GM12891 (cell line): Measurements from ENCODE around the gene NRXN3.

Experiments
- POLR2A ChIP-seq: IDR thresholded peaks from 2 replicates; pipeline ENCODE4 v1.6.1; 2011; ENCODE audit warnings: low read depth, low read length, control low read depth
- POLR2AphosphoS5 ChIP-seq: IDR thresholded peaks from 2 replicates; pipeline ENCODE4 v1.6.1; 2011; ENCODE audit warnings: low read depth, low read length, control low read depth
- SPI1 ChIP-seq: IDR thresholded peaks from 2 replicates; pipeline ENCODE4 v1.6.1; 2011; ENCODE audit warnings: low read depth, low read length, control low read depth
- TAF1 ChIP-seq: IDR thresholded peaks from 2 replicates; pipeline ENCODE4 v1.6.1; 2011; ENCODE audit warnings: low read depth, low read length, control low read depth

- no peak for TF ChIP-seq POLR2A
- TF ChIP-seq POLR2AphosphoS5 = no peak
- TF ChIP-seq TAF1 = no peak
- no peak for TF ChIP-seq SPI1
Observed at GRCh38 chr14:79043194-79043889, 873.2 kb downstream of the NRXN3 start.
